Sigmoid colon (tissue), 7 donors: Measurements from ENCODE around the gene LRP6. TPM values are rescaled to one million over a fixed set of nuclear protein-coding genes. Genes with fewer than 3 reads are reported as not detected.

ENCODE experiments used
- DNase-seq: peaks from one replicate; pipeline ENCODE4 v3.0.0-alpha.2; 2019
- H3K27ac ChIP-seq, 4 donors: fragments of 200-600 bp; sonication (generic); one replicate each; pipeline ENCODE4 v1.5.1; 2016 to 2019; ENCODE audit warnings: mild to moderate bottlenecking in 1 of 4
- H3K27me3 ChIP-seq, 3 donors: fragments of 200-600 bp; sonication (generic); one replicate each; pipeline ENCODE4 v1.5.1; 2019; ENCODE audit warnings: mild to moderate bottlenecking in 1 of 3
- H3K36me3 ChIP-seq, 4 donors: fragments of 200-600 bp; sonication (generic); one replicate each; pipeline ENCODE4 v1.5.1; 2016 to 2019
- H3K4me1 ChIP-seq, 4 donors: fragments of 200-600 bp; sonication (generic); one replicate each; pipeline ENCODE4 v1.5.1; 2017 to 2019
- H3K4me3 ChIP-seq, 4 donors: fragments of 200-600 bp; sonication (generic); one replicate each; pipeline ENCODE4 v1.5.1; 2017 to 2019; ENCODE audit warnings: mild to moderate bottlenecking in 2 of 4, moderate library complexity in 1 of 4
- H3K9me3 ChIP-seq, 4 donors: fragments of 200-600 bp in 3 of 4; sonication (generic) in 3 of 4; one replicate each; pipeline versions ENCODE4 v1.5.1 to v1.6.1; 2013 to 2019
- CTCF ChIP-seq, 4 experiments: fragments of 450-650 bp in 3 of 4; fragments of 200-600 bp in 1 of 4; IDR thresholded peaks; one replicate each; pipeline ENCODE4 v1.5.1; 2016 to 2019; ENCODE audit warnings: antibody characterized with exemption in 4 of 4, mild to moderate bottlenecking in 3 of 4, moderate library complexity in 2 of 4
- EP300 ChIP-seq, 4 donors: sonication (generic); formaldehyde crosslinking; IDR thresholded peaks; one replicate each; pipeline ENCODE4 v1.6.1; 2017; ENCODE audit warnings: antibody characterized with exemption in 4 of 4
- POLR2A ChIP-seq, 2 donors: fragments of 450-650 bp; IDR thresholded peaks; one replicate each; pipeline ENCODE4 v1.6.1; 2016; ENCODE audit warnings: antibody characterized with exemption in 2 of 2, mild to moderate bottlenecking in 2 of 2, moderate library complexity in 2 of 2
- POLR2AphosphoS5 ChIP-seq, 4 donors: sonication (generic); formaldehyde crosslinking; IDR thresholded peaks; one replicate each; pipeline ENCODE4 v1.6.1; 2017; ENCODE audit warnings: antibody characterized with exemption in 4 of 4
- WGBS, 2 donors: extraction: QIAGEN DNeasy Blood & Tissue Kit; methylation state at CpG; one replicate each; pipeline ENCODE4 v1.1.7; 2013; 5-methylcytosine and 5-hydroxymethylcytosine counted together
- intact Hi-C: fragments of 100-400 bp; cut with DNase I; formaldehyde crosslinking; loops from one replicate; pipeline ENCODE4 v1.15.1; 2023
- polyA plus RNA-seq, 3 donors: library from polyadenylated mRNA; stranded (reverse); fragments of 200-250 nt; gene quantifications; one replicate each; pipeline ENCODE4 v1.2.3, GENCODE V29; 2013
- total RNA-seq, 4 donors: library from RNA; depleted of rRNA; stranded (reverse); fragments of >200 nt; gene quantifications; one replicate each; pipeline ENCODE4 v1.1.0, GENCODE V29; 2016
- donor health status: healthy with polysubstance abuse.
- donor health status: Bipolar disorder and iron deficiency.
- donor health status: healthy.

Gene LRP6
- total and polyA plus RNA-seq, 7 donors: 1.8 to 55.1 (median 36.0) TPM

- WGBS, 2 donors: 81 to 88% methylated on average over 3 of the region's 3 CpGs
- Histone ChIP-seq H3K27me3 (no peaks in the 10 kb centered on the region), H3K36me3 (peaks cover 0 to 33% (median 2%) of the 10 kb centered on the region in 4 donors), H3K4me3 (no peak overlapping the region), H3K27ac (no peak overlapping the region), H3K9me3 (no peaks in the 10 kb centered on the region), H3K4me1 (no peaks in the 10 kb centered on the region)
- intact Hi-C loops: no loop called here
- TF ChIP-seq CTCF (IDR thresholded peaks at IDR 0.05): no peak
- TF ChIP-seq POLR2A (IDR thresholded peaks at IDR 0.05): no peak
- TF ChIP-seq EP300 (IDR thresholded peaks at IDR 0.05): no peak
- no peak for TF ChIP-seq POLR2AphosphoS5 (IDR thresholded peaks at IDR 0.05)
- no peak for DNase-seq
Observed at GRCh38 chr12:12138203-12139154, 128.4 kb downstream of the LRP6 start.

GRCh38 chr12:12133785-12134184 lies 133.1 kb downstream of the LRP6 start:
- Histone ChIP-seq H3K4me1 (peaks cover 0 to under 1% (median 0%) of the 10 kb centered on the region in 4 donors), H3K27ac (no peak overlapping the region), H3K36me3 (peaks cover 0 to 55% (median 2%) of the 10 kb centered on the region in 4 donors), H3K4me3 (no peak overlapping the region), H3K9me3 (no peaks in the 10 kb centered on the region), H3K27me3 (no peaks in the 10 kb centered on the region)
- WGBS, 2 donors: 95 to 97% methylated on average over 5 of the region's 5 CpGs
- DNase-seq: no peak
- intact Hi-C loops: no loop called here
- TF ChIP-seq CTCF (IDR thresholded peaks at IDR 0.05) (no peak), POLR2AphosphoS5 (IDR thresholded peaks at IDR 0.05) (no peak), POLR2A (IDR thresholded peaks at IDR 0.05) (no peak), EP300 (IDR thresholded peaks at IDR 0.05) (no peak)

GRCh38 chr12:12133259-12133658 lies 133.6 kb downstream of the LRP6 start:
- DNase-seq: no peak
- Histone ChIP-seq H3K27me3 (no peaks in the 10 kb centered on the region), H3K36me3 (peaks cover 0 to 54% (median 2%) of the 10 kb centered on the region in 4 donors), H3K27ac (no peak overlapping the region), H3K9me3 (no peaks in the 10 kb centered on the region), H3K4me3 (no peak overlapping the region), H3K4me1 (peaks cover 0 to 4% (median 0%) of the 10 kb centered on the region in 4 donors)
- WGBS, 2 donors: 89 to 90% methylated on average over 3 of the region's 3 CpGs
- TF ChIP-seq CTCF (IDR thresholded peaks at IDR 0.05): no peak
- no peak for TF ChIP-seq POLR2AphosphoS5 (IDR thresholded peaks at IDR 0.05)
- no peak for TF ChIP-seq POLR2A (IDR thresholded peaks at IDR 0.05)
- TF ChIP-seq EP300 (IDR thresholded peaks at IDR 0.05): no peak
- intact Hi-C loops: no loop called here

GRCh38 chr12:12128670-12129069 lies 138.2 kb downstream of the LRP6 start:
- Histone ChIP-seq H3K27me3 (no peaks in the 10 kb centered on the region), H3K27ac (no peak overlapping the region), H3K4me1 (peaks cover 0 to 4% (median 0%) of the 10 kb centered on the region in 4 donors), H3K36me3 (peaks cover 0 to 61% (median 14%) of the 10 kb centered on the region in 4 donors), H3K4me3 (no peak overlapping the region), H3K9me3 (no peaks in the 10 kb centered on the region)
- WGBS, 2 donors: 57 to 64% methylated on average over 4 of the region's 4 CpGs
- no peak for TF ChIP-seq POLR2A (IDR thresholded peaks at IDR 0.05)
- no peak for TF ChIP-seq EP300 (IDR thresholded peaks at IDR 0.05)
- no peak for TF ChIP-seq POLR2AphosphoS5 (IDR thresholded peaks at IDR 0.05)
- no peak for TF ChIP-seq CTCF (IDR thresholded peaks at IDR 0.05)
- DNase-seq: no peak
- intact Hi-C loops: no loop called here
